ENCODE measurements around the gene KAT2A. TPM values are rescaled to one million over a fixed set of nuclear protein-coding genes. Genes with fewer than 3 reads are reported as not detected.
A peak's percentile ranks its signal among the peaks of the same experiment; 100 is the strongest.

KAT2A gene
- total and polyA plus RNA-seq, 5 experiments from 2014 or later, result 5.1 to 73.3 (median 11.8) TPM

GRCh38 chr17:42081516-42082129 is 39.5 kb downstream of the KAT2A start:
- H3K27ac Mint-ChIP-seq, result no peak overlapping the region

DNA sequence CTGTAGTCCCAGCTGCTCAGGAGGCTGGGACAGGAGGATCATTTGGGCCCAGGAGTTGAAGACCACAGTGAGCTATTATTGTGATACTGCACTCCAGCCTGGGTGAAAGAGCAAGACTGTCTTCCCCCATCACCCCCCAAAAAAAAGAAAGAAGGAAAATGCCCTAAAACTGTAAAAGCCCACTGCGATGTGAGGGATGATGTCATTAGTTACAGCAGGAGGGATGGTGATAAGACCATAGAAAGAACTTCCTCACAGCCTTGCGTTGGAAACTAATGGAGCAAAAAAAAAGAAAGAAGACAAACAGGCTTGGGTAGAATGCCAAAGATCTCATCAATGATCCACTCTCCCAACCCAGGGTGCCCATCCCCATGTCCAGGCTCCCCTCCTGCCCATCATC is 41.6 kb downstream of the KAT2A start:
- H3K4me3 Mint-ChIP-seq, result no peak overlapping the region
- H3K36me3 Mint-ChIP-seq, result no peaks in the 10 kb centered on the region
- POLR2A ChIA-PET, result interaction anchor here (0.6 to 0.7 kb wide), 2 partner anchors 38 to 575 kb away, joined by 3 read pairs; no protein-coding TSS in a partner anchor
- no peak for DNase-seq
- H3K9me3 Mint-ChIP-seq, result no peaks in the 10 kb centered on the region
- ATAC-seq, result no peak
- H3K4me1 Mint-ChIP-seq, result no peaks in the 10 kb centered on the region
- H3K27ac Mint-ChIP-seq, result no peak overlapping the region
- no peaks in the 10 kb centered on the region for H3K27me3 Mint-ChIP-seq

More at GRCh38 chr17:42081516-42082129, 39.5 kb downstream of the KAT2A start:
- H3K9me3 Mint-ChIP-seq, result no peaks in the 10 kb centered on the region
- ATAC-seq (no peak), DNase-seq (no peak)
- no peaks in the 10 kb centered on the region for H3K4me1 Mint-ChIP-seq
- H3K36me3 Mint-ChIP-seq, result no peaks in the 10 kb centered on the region
- POLR2A ChIA-PET, result no interaction called here
- no peaks in the 10 kb centered on the region for H3K27me3 Mint-ChIP-seq
- H3K4me3 Mint-ChIP-seq, result no peak overlapping the region

DNA sequence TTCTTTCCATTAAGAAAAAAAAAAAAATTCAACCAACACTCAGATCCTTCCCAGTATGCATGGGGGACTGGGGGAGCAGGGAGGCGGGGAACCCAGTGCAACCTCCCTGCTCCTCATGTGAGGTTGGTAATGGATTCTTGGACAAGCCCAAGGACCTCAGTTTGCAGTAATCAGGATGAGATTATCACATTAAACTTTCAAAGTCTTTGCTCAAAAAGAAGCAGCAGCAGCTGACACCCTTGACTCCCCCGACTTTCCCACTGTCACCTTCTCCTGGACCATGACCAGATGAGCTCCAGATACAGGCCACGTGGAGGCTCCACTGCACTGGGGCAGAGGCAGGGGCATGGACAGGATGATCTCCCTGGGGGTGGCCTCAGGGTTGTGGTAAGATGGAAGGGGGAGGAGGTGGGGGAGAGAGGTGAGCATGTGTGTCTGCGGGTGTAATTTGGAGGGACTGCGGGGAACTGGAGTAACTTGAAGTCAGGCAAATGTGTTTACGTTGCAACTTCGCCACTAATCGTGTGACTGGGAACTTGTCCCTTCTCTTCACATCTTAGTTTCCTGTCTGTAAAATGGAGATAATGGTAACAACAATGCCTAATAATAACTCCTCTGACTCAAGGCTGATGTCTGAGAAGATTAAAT is 42.6 kb downstream of the KAT2A start:
- ATAC-seq, result no peak
- Mint-ChIP-seq H3K27me3 (peaks cover 0 to 10% (median 3%) of the 10 kb centered on the region in 5 donors), H3K4me1 (peaks cover 0 to 4% (median 0%) of the 10 kb centered on the region in 4 donors), H3K27ac (no peak overlapping the region), H3K9me3 (no peaks in the 10 kb centered on the region), H3K36me3 (no peaks in the 10 kb centered on the region), H3K4me3 (no peak overlapping the region)
- DNase-seq, result no peak
- POLR2A ChIA-PET, result interaction anchor here (0.7 kb wide), 1 partner anchor 39 kb away, joined by 3 read pairs; no protein-coding TSS in a partner anchor

- no peak overlapping the region for H3K27ac Mint-ChIP-seq
- H3K9me3 Mint-ChIP-seq, result no peaks in the 10 kb centered on the region
- no peak for ATAC-seq
- H3K36me3 Mint-ChIP-seq, result no peaks in the 10 kb centered on the region
- no peak overlapping the region for H3K4me3 Mint-ChIP-seq
- H3K27me3 Mint-ChIP-seq, result peaks cover 1 to 17% (median 5%) of the 10 kb centered on the region in 5 donors
- POLR2A ChIA-PET, result no interaction called here
- no peak for DNase-seq
- peaks cover 1 to 12% (median 3%) of the 10 kb centered on the region in 4 donors for H3K4me1 Mint-ChIP-seq
Observed at GRCh38 chr17:42077755-42078154, 43.4 kb downstream of the KAT2A start.

GRCh38 chr17:42076797-42077559 is 44.2 kb downstream of the KAT2A start:
- ATAC-seq (no peak), DNase-seq (no peak)
- no peak overlapping the region for H3K4me3 Mint-ChIP-seq
- POLR2A ChIA-PET, result no interaction called here
- no peaks in the 10 kb centered on the region for H3K36me3 Mint-ChIP-seq
- H3K9me3 Mint-ChIP-seq, result no peaks in the 10 kb centered on the region
- H3K27me3 Mint-ChIP-seq, result peaks cover 1 to 18% (median 6%) of the 10 kb centered on the region in 5 donors
- H3K4me1 Mint-ChIP-seq, result peaks cover 2 to 14% (median 5%) of the 10 kb centered on the region in 4 donors
- H3K27ac Mint-ChIP-seq, result peak overlapping the region in 1 of 10 donors; percentile 77

DNA sequence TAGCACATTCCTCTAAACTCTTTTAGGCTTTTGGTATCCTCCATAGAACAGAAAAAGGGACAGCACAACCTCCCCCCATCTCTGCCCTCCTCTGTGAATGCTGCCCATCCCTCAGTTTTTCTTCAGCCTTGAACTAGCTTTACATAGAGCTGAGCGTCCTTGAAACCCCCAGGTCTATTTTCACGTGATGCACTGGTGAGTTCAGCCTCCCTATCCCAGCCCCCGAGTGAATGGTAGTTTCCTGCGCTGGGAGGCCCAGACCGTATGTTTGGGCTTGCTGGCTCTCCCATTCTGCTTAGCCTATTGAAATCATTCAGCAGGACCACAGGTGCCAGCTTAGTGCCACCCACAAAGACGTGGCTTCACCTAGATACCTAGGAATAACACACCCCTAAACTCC is 45.4 kb downstream of the KAT2A start:
- DNase-seq, result no peak
- no peak for ATAC-seq
- POLR2A ChIA-PET, result no interaction called here
- Mint-ChIP-seq H3K4me1 (peaks cover 5 to 21% (median 8%) of the 10 kb centered on the region in 4 donors), H3K27ac (no peak overlapping the region), H3K4me3 (no peak overlapping the region), H3K9me3 (no peaks in the 10 kb centered on the region), H3K27me3 (peaks cover 1 to 18% (median 7%) of the 10 kb centered on the region in 5 donors), H3K36me3 (no peaks in the 10 kb centered on the region)

GRCh38 chr17:42072323-42073187 is 48.6 kb downstream of the KAT2A start:
- Mint-ChIP-seq H3K9me3 (no peaks in the 10 kb centered on the region), H3K36me3 (no peaks in the 10 kb centered on the region), H3K4me1 (peaks cover 5 to 21% (median 8%) of the 10 kb centered on the region in 4 donors), H3K4me3 (peak overlapping the region; percentile 45 to 87 (median 74)), H3K27me3 (peaks cover 1 to 18% (median 7%) of the 10 kb centered on the region in 5 donors), H3K27ac (peak overlapping the region in 2 of 10 donors; percentile 14 to 56)
- peak in 2 of 10 donors; percentile 10 to 23 for DNase-seq
- POLR2A ChIA-PET, result interaction anchor here (0.7 to 1.3 kb wide), 3 partner anchors 27 to 351 kb away, joined by 3 to 5 read pairs (median 3); partner anchors contain the start of genes CAVIN1 and DHX58
- peak; percentile 43 to 63 for ATAC-seq

DNA sequence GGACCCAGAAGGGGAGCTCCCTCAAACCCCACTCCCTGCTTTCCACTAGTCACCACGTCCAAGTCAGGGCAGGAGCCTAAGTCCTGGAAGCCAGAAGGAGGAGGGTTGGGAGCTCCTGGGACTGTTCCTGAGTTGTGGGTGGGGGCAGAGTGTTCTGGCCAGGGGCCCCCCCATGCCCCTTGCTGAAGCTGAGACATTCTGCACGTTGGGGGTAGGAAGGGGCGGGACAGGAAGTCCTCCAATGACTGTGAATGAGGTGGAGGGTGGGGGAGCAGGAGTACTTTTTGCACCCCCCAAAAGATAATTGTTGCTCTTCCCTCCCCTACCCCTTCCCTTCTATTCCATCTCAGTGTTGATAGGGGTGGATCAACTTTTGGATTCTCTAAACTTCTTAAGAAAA is 49.4 kb downstream of the KAT2A start:
- Mint-ChIP-seq H3K36me3 (no peaks in the 10 kb centered on the region), H3K27ac (peak overlapping the region in 3 of 10 donors; percentile 40 to 52 (median 43)), H3K4me3 (peak overlapping the region; percentile 71 to 87 (median 73)), H3K27me3 (peaks cover 1 to 18% (median 7%) of the 10 kb centered on the region in 5 donors), H3K9me3 (no peaks in the 10 kb centered on the region), H3K4me1 (peaks cover 5 to 23% (median 8%) of the 10 kb centered on the region in 4 donors)
- DNase-seq (peak in 1 of 10 donors; percentile 17), ATAC-seq (peak; percentile 30 to 63)
- POLR2A ChIA-PET, result interaction anchor here (0.5 to 1.3 kb wide), 2 partner anchors 41 to 153 kb away, joined by 3 to 5 read pairs; partner anchors contain the start of genes ACLY and DHX58

DNA sequence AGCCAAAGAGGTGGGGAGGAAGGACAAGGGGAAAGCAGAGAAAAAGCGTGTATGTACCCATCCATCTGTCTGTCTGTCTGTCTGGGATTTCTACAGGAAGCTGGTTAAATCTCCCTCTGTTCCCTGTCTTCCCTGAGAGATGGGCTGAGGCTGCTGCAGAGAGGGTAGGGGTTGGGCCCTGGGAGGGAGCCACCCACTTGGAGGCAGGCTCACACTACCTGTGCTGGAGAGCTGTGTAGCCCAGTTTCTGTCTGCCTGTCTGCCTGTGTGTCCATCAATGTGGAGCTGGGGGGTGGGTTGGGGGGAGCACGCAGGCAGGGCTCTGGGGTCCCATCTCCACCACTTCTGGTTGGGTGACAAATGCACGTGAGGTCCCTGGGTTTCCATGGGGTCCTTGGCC is 52.2 kb downstream of the KAT2A start:
- no peak for DNase-seq
- H3K27me3 Mint-ChIP-seq, result peaks cover 1 to 15% (median 6%) of the 10 kb centered on the region in 5 donors
- peaks cover 10 to 42% (median 22%) of the 10 kb centered on the region in 4 donors for H3K4me1 Mint-ChIP-seq
- H3K36me3 Mint-ChIP-seq, result no peaks in the 10 kb centered on the region
- no peak for ATAC-seq
- POLR2A ChIA-PET, result no interaction called here
- no peak overlapping the region for H3K27ac Mint-ChIP-seq
- H3K9me3 Mint-ChIP-seq, result no peaks in the 10 kb centered on the region
- no peak overlapping the region for H3K4me3 Mint-ChIP-seq

GRCh38 chr17:42067371-42068091 is 53.6 kb downstream of the KAT2A start:
- ATAC-seq (peak in 1 of 2 donors; percentile 26), DNase-seq (peak; percentile 25 to 79 (median 62))
- POLR2A ChIA-PET, result interaction anchor here (1.1 to 2.0 kb wide), 4 partner anchors 46 to 53 kb away, joined by 3 to 8 read pairs (median 4); no protein-coding TSS in a partner anchor
- H3K27ac Mint-ChIP-seq, result peak overlapping the region in 4 of 10 donors; percentile 15 to 60 (median 40)
- peaks cover 0 to 5% (median 0%) of the 10 kb centered on the region in 5 donors for H3K27me3 Mint-ChIP-seq
- H3K36me3 Mint-ChIP-seq, result no peaks in the 10 kb centered on the region
- H3K4me3 Mint-ChIP-seq, result no peak overlapping the region
- no peaks in the 10 kb centered on the region for H3K9me3 Mint-ChIP-seq
- peaks cover 13 to 43% (median 31%) of the 10 kb centered on the region in 4 donors for H3K4me1 Mint-ChIP-seq

- Mint-ChIP-seq H3K36me3 (no peaks in the 10 kb centered on the region), H3K27ac (peak overlapping the region; percentile 32 to 97 (median 91)), H3K9me3 (no peaks in the 10 kb centered on the region), H3K4me1 (peaks cover 12 to 33% (median 27%) of the 10 kb centered on the region in 4 donors), H3K4me3 (peak overlapping the region in 5 of 10 donors; percentile 4 to 71 (median 15)), H3K27me3 (peaks cover 0 to 3% (median 0%) of the 10 kb centered on the region in 5 donors)
- POLR2A ChIA-PET, result interaction anchor here (0.6 to 1.4 kb wide), 6 partner anchors 42 to 377 kb away, joined by 3 to 5 read pairs (median 4); partner anchors contain the start of genes DHX58 and NKIRAS2
- peak in 6 of 10 donors; percentile 23 to 78 (median 62) for DNase-seq
- peak; percentile 60 to 76 for ATAC-seq
Observed at GRCh38 chr17:42065201-42065600, 56.0 kb downstream of the KAT2A start.
